Stimulated activated CD8-positive, alpha-beta memory T cell treated with anti-CD3 and anti-CD28 coated beads, Interleukin-4, amount 100 ng/mL, for 48 hours (primary cell): Measurements from ENCODE around the gene BPNT1.
"Not testable (repeated sequence)": the region's sequence is repeated elsewhere in the genome, so short reads cannot be mapped to it uniquely, and the experiment has no call there.

Experiments
- DNase-seq: peaks from one replicate; pipeline ENCODE4 v3.0.0-alpha.2; 2020

Gene BPNT1

GRCh38 chr1:220089650-220090556, at the start of gene BPNT1:
Gene BPNT1, minus strand, starts transcription at chr1:220089788. Its CDS starts 9,942 bp downstream, at chr1:220079846.
- DNase-seq: peak; percentile 100

- DNase-seq: no peak
Observed at GRCh38 chr1:220137019-220137786, 47.6 kb upstream of the BPNT1 start.

GRCh38 chr1:220135755-220136154, 46.2 kb upstream of the BPNT1 start:
- no peak for DNase-seq

GRCh38 chr1:220129479-220130210, 40.1 kb upstream of the BPNT1 start:
- no peak for DNase-seq

- DNase-seq: no peak
Observed at GRCh38 chr1:220127076-220127475, 37.5 kb upstream of the BPNT1 start.

- DNase-seq: no peak
Observed at GRCh38 chr1:220124542-220124941, 35.0 kb upstream of the BPNT1 start.

- no peak for DNase-seq
Observed at GRCh38 chr1:220123889-220124288, 34.3 kb upstream of the BPNT1 start.

- DNase-seq: no peak
Observed at GRCh38 chr1:220123066-220123465, 33.5 kb upstream of the BPNT1 start.

- DNase-seq: no peak
Observed at GRCh38 chr1:220121791-220122530, 32.4 kb upstream of the BPNT1 start.

GRCh38 chr1:220119043-220119512, 29.5 kb upstream of the BPNT1 start:
- no peak for DNase-seq

GRCh38 chr1:220113136-220113695, 23.6 kb upstream of the BPNT1 start:
- no peak for DNase-seq

GRCh38 chr1:220112600-220112999, 23.0 kb upstream of the BPNT1 start:
- not testable (repeated sequence) for DNase-seq

- not testable (repeated sequence) for DNase-seq
Observed at GRCh38 chr1:220110473-220110872, 20.9 kb upstream of the BPNT1 start.

- DNase-seq: no peak
Observed at GRCh38 chr1:220099826-220100225, 10.2 kb upstream of the BPNT1 start.

GRCh38 chr1:220094016-220094911, 4.7 kb upstream of the BPNT1 start, which contains the start of gene IARS2:
Gene IARS2, plus strand, starts transcription at chr1:220094132. Its CDS starts 85 bp downstream, at chr1:220094217.
- peak; percentile 95 for DNase-seq

- no peak for DNase-seq
Observed at GRCh38 chr1:220093361-220094015, 3.9 kb upstream of the BPNT1 start.

- no peak for DNase-seq
Observed at GRCh38 chr1:220092694-220093093, 3.1 kb upstream of the BPNT1 start.

- DNase-seq: not testable (repeated sequence)
Observed at GRCh38 chr1:220086261-220086686, 3.3 kb downstream of the BPNT1 start.

- no peak for DNase-seq
Observed at GRCh38 chr1:220084460-220084859, 5.1 kb downstream of the BPNT1 start.

GRCh38 chr1:220077887-220078286, 11.7 kb downstream of the BPNT1 start:
- no peak for DNase-seq
